DND-41 (cell line): ENCODE results near the gene PRPF40B.

Source experiments
- EZH2 ChIP-seq: IDR thresholded peaks from 3 replicates; pipeline ENCODE4 v1.6.1; 2012; ENCODE audit warnings: borderline replicate concordance, low read depth, mild to moderate bottlenecking, moderate library complexity, low read length, inconsistent platforms; ENCODE audit not compliant: severe bottlenecking
- TF ChIP-seq, protein P1 (sequence below): IDR thresholded peaks from 2 replicates; pipeline ENCODE4 v1.5.1; 2012; ENCODE audit warnings: borderline replicate concordance, low read length, moderate library complexity, mild to moderate bottlenecking; ENCODE audit not compliant: poor library complexity, severe bottlenecking; ENCODE audit errors: extremely low read depth

DNA sequence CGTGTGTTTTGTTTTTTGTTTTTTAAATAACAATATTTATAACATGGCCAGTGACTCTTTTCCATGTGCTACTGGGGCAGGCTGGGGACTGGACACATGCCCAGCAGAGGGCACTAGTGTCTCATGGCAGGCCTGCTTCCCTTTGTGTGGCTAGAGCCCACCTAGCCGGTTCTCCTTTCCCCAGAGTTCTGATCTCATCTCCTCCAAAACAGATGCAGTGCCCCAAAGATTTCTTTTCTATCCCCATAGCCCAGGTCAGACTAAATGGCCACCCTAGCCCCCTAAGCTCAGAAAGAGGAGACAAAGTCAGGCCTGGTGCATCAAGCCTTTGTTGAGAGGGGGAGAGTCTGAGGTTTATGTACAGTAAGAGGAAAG lies 21.2 kb downstream of the PRPF40B start:
- TF ChIP-seq, protein P1, sequence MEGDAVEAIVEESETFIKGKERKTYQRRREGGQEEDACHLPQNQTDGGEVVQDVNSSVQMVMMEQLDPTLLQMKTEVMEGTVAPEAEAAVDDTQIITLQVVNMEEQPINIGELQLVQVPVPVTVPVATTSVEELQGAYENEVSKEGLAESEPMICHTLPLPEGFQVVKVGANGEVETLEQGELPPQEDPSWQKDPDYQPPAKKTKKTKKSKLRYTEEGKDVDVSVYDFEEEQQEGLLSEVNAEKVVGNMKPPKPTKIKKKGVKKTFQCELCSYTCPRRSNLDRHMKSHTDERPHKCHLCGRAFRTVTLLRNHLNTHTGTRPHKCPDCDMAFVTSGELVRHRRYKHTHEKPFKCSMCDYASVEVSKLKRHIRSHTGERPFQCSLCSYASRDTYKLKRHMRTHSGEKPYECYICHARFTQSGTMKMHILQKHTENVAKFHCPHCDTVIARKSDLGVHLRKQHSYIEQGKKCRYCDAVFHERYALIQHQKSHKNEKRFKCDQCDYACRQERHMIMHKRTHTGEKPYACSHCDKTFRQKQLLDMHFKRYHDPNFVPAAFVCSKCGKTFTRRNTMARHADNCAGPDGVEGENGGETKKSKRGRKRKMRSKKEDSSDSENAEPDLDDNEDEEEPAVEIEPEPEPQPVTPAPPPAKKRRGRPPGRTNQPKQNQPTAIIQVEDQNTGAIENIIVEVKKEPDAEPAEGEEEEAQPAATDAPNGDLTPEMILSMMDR: peak; percentile 97
- no peak for TF ChIP-seq EZH2
